ENCODE measurements around the gene MEF2C. TPM values are rescaled to one million over a fixed set of nuclear protein-coding genes. Genes with fewer than 3 reads are reported as not detected.

The MEF2C gene
- total RNA-seq, 1 experiment from 2014 or later: 13.0 TPM

DNA sequence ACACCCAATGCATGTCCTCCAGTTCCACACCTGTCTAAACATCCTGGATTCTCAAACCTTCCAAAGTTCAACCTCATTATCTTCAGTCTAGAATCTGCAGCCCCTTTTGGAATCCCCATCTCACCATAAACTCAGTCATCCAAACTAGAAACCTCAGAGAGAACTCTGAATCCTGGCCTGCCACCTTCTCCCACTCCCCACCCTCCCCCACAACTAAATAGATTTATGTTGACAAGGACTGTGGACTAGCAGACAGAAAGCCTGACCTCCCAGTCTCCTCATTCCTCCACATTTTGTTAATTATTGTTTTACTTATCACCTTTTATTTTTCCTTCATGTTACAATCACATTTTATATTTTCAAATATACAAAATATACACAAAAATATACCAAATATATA lies 76.6 kb downstream of the MEF2C start:
- ATAC-seq (no peak), DNase-seq (ENCODE audit: low read depth, low spot score) (no peak)
- TF ChIP-seq FOSL1 (IDR thresholded peaks at IDR 0.05; ENCODE audit: low read depth) (no peak), CEBPB (IDR thresholded peaks at IDR 0.05; ENCODE audit: low read depth) (no peak), TCF7L2 (IDR thresholded peaks at IDR 0.05; ENCODE audit: borderline replicate concordance, extremely low read depth, insufficient read depth, insufficient read length) (no peak), SRF (IDR thresholded peaks at IDR 0.05; ENCODE audit: low read depth) (no peak), ZNF274 (IDR thresholded peaks at IDR 0.05; ENCODE audit: low read depth, low read length) (no peak), RAD21 (IDR thresholded peaks at IDR 0.05; ENCODE audit: low read depth) (no peak), SP1 (IDR thresholded peaks at IDR 0.05; ENCODE audit: low read depth) (no peak), EZH2phosphoT487 (IDR thresholded peaks at IDR 0.05; ENCODE audit: borderline replicate concordance) (no peak), JUND (IDR thresholded peaks at IDR 0.05) (no peak), CBX3 (IDR thresholded peaks at IDR 0.05; ENCODE audit: low read depth) (no peak), EZH2 (IDR thresholded peaks at IDR 0.05) (no peak), EGR1 (IDR thresholded peaks at IDR 0.05; ENCODE audit: low read depth) (no peak), POLR2A (IDR thresholded peaks at IDR 0.05; ENCODE audit: borderline replicate concordance, extremely low read depth, insufficient read depth, insufficient read length) (no peak), YY1 (IDR thresholded peaks at IDR 0.05; ENCODE audit: extremely low read depth, insufficient replicate concordance, low read depth, low read length) (no peak), SIN3A (IDR thresholded peaks at IDR 0.05; ENCODE audit: low read depth) (no peak)
- TF ChIP-seq, protein P1, sequence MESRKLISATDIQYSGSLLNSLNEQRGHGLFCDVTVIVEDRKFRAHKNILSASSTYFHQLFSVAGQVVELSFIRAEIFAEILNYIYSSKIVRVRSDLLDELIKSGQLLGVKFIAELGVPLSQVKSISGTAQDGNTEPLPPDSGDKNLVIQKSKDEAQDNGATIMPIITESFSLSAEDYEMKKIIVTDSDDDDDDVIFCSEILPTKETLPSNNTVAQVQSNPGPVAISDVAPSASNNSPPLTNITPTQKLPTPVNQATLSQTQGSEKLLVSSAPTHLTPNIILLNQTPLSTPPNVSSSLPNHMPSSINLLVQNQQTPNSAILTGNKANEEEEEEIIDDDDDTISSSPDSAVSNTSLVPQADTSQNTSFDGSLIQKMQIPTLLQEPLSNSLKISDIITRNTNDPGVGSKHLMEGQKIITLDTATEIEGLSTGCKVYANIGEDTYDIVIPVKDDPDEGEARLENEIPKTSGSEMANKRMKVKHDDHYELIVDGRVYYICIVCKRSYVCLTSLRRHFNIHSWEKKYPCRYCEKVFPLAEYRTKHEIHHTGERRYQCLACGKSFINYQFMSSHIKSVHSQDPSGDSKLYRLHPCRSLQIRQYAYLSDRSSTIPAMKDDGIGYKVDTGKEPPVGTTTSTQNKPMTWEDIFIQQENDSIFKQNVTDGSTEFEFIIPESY (IDR thresholded peaks at IDR 0.05; ENCODE audit: extremely low read depth, insufficient replicate concordance, low read length): no peak
- TF ChIP-seq, protein P2, sequence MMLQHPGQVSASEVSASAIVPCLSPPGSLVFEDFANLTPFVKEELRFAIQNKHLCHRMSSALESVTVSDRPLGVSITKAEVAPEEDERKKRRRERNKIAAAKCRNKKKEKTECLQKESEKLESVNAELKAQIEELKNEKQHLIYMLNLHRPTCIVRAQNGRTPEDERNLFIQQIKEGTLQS (IDR thresholded peaks at IDR 0.05): no peak
- TF ChIP-seq, protein P3, sequence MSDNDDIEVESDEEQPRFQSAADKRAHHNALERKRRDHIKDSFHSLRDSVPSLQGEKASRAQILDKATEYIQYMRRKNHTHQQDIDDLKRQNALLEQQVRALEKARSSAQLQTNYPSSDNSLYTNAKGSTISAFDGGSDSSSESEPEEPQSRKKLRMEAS (IDR thresholded peaks at IDR 0.05): no peak
- TF ChIP-seq, protein P4, sequence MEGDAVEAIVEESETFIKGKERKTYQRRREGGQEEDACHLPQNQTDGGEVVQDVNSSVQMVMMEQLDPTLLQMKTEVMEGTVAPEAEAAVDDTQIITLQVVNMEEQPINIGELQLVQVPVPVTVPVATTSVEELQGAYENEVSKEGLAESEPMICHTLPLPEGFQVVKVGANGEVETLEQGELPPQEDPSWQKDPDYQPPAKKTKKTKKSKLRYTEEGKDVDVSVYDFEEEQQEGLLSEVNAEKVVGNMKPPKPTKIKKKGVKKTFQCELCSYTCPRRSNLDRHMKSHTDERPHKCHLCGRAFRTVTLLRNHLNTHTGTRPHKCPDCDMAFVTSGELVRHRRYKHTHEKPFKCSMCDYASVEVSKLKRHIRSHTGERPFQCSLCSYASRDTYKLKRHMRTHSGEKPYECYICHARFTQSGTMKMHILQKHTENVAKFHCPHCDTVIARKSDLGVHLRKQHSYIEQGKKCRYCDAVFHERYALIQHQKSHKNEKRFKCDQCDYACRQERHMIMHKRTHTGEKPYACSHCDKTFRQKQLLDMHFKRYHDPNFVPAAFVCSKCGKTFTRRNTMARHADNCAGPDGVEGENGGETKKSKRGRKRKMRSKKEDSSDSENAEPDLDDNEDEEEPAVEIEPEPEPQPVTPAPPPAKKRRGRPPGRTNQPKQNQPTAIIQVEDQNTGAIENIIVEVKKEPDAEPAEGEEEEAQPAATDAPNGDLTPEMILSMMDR (IDR thresholded peaks at IDR 0.05 in 2 of 3, conservative IDR thresholded peaks at IDR 0.05 in 1 of 3; ENCODE audit: borderline replicate concordance in 1 of 3, insufficient read depth in 1 of 3, low read depth in 2 of 3, low read length in 2 of 3): no peak
- TF ChIP-seq, protein P5, sequence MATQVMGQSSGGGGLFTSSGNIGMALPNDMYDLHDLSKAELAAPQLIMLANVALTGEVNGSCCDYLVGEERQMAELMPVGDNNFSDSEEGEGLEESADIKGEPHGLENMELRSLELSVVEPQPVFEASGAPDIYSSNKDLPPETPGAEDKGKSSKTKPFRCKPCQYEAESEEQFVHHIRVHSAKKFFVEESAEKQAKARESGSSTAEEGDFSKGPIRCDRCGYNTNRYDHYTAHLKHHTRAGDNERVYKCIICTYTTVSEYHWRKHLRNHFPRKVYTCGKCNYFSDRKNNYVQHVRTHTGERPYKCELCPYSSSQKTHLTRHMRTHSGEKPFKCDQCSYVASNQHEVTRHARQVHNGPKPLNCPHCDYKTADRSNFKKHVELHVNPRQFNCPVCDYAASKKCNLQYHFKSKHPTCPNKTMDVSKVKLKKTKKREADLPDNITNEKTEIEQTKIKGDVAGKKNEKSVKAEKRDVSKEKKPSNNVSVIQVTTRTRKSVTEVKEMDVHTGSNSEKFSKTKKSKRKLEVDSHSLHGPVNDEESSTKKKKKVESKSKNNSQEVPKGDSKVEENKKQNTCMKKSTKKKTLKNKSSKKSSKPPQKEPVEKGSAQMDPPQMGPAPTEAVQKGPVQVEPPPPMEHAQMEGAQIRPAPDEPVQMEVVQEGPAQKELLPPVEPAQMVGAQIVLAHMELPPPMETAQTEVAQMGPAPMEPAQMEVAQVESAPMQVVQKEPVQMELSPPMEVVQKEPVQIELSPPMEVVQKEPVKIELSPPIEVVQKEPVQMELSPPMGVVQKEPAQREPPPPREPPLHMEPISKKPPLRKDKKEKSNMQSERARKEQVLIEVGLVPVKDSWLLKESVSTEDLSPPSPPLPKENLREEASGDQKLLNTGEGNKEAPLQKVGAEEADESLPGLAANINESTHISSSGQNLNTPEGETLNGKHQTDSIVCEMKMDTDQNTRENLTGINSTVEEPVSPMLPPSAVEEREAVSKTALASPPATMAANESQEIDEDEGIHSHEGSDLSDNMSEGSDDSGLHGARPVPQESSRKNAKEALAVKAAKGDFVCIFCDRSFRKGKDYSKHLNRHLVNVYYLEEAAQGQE (IDR thresholded peaks at IDR 0.05; ENCODE audit: low read depth): no peak
- no peak overlapping the region for H3K4me3 ChIP-seq (replicated peaks in 1 of 2; ENCODE audit: low read depth in 1 of 2, low read length in 2 of 2)
- no peak overlapping the region for H2AFZ ChIP-seq (ENCODE audit: low read depth, low read length, poor library complexity, severe bottlenecking)
- intact Hi-C loops (cut with micrococcal nuclease): no loop called here
- CTCF ChIA-PET: no interaction called here
- no peak overlapping the region for H3K9ac ChIP-seq (ENCODE audit: low read length)
- H3K9me2 ChIP-seq (ENCODE audit: insufficient read depth): no peaks in the 10 kb centered on the region
- H3K27ac ChIP-seq (ENCODE audit: low read depth, low read length): no peak overlapping the region
- no peaks in the 10 kb centered on the region for H4K20me1 ChIP-seq (ENCODE audit: insufficient read depth)
- H3K79me2 ChIP-seq (ENCODE audit: insufficient read depth, low read length): no peaks in the 10 kb centered on the region
- H3K27me3 ChIP-seq (ENCODE audit: insufficient read depth, low read length): no peaks in the 10 kb centered on the region
- H3K36me3 ChIP-seq (ENCODE audit: control insufficient read depth in 1 of 2, insufficient read depth in 2 of 2, low read length in 2 of 2): no peaks in the 10 kb centered on the region
- H3K4me1 ChIP-seq (ENCODE audit: control insufficient read depth in 1 of 2, insufficient read depth in 2 of 2, low read length in 2 of 2): no peaks in the 10 kb centered on the region
- RAD21 ChIA-PET (ENCODE audit: low non-redundant PET in 1 of 2, low total read pairs in 2 of 2, uncharacterized antibody in 2 of 2, unreplicated experiment in 2 of 2): no interaction called here
- H3K4me2 ChIP-seq (ENCODE audit: low read length): no peak overlapping the region
- POLR2A ChIA-PET: no interaction called here
- H3K9me3 ChIP-seq (ENCODE audit: control insufficient read depth in 1 of 2, insufficient read depth in 1 of 2, low read depth in 1 of 2, low read length in 2 of 2): no peaks in the 10 kb centered on the region
- BruUV-seq (replicated peaks): no TSS peak
